H9 (cell line): ENCODE measurements around the gene MS4A10. TPM values are rescaled to one million over a fixed set of nuclear protein-coding genes. Genes with fewer than 3 reads are reported as not detected.
A peak's percentile ranks its signal among the peaks of the same experiment; 100 is the strongest.

Source experiments
- DNase-seq: peaks from one replicate; pipeline ENCODE4 v3.0.0-alpha.2; 2017
- H2AFZ ChIP-seq: one replicate; pipeline ENCODE4 v1.6.1; 2013; ENCODE audit warnings: mild to moderate bottlenecking, low read length, control low read depth, moderate library complexity
- H2AK5ac ChIP-seq: 2 replicates; pipeline ENCODE4 v1.6.1; 2013; ENCODE audit warnings: low read length, control low read depth, mixed read lengths; ENCODE audit not compliant: insufficient read length
- H2BK120ac ChIP-seq: one replicate; pipeline ENCODE4 v1.6.1; 2013; ENCODE audit warnings: low read depth, mild to moderate bottlenecking, low read length, control low read depth, inconsistent platforms; ENCODE audit not compliant: poor library complexity, severe bottlenecking
- H2BK12ac ChIP-seq: 2 replicates; pipeline ENCODE4 v1.6.1; 2013; ENCODE audit warnings: low read length, control low read depth, mixed read lengths, low read depth; ENCODE audit not compliant: insufficient read length
- H2BK15ac ChIP-seq: 2 replicates; pipeline ENCODE4 v1.6.1; 2013; ENCODE audit warnings: low read depth, low read length, control low read depth
- H2BK20ac ChIP-seq: one replicate; pipeline ENCODE4 v1.6.1; 2013; ENCODE audit warnings: low read depth, mild to moderate bottlenecking, low read length, control low read depth, inconsistent platforms; ENCODE audit not compliant: poor library complexity, severe bottlenecking
- H2BK5ac ChIP-seq: 2 replicates; pipeline ENCODE4 v1.6.1; 2013; ENCODE audit warnings: low read length, control low read depth, mixed read lengths; ENCODE audit not compliant: insufficient read length
- H3K14ac ChIP-seq: 2 replicates; pipeline ENCODE4 v1.6.1; 2013; ENCODE audit warnings: low read length, control low read depth; ENCODE audit not compliant: insufficient read depth
- H3K18ac ChIP-seq: 2 replicates; pipeline ENCODE4 v1.6.1; 2013; ENCODE audit warnings: low read depth, mild to moderate bottlenecking, mixed read lengths, low read length, control low read depth; ENCODE audit not compliant: insufficient read length
- H3K23ac ChIP-seq: 2 replicates; pipeline ENCODE4 v1.6.1; 2013; ENCODE audit warnings: low read length, control low read depth, mixed read lengths, low read depth; ENCODE audit not compliant: insufficient read length
- H3K23me2 ChIP-seq: 2 replicates; pipeline ENCODE4 v1.6.1; 2013; ENCODE audit warnings: low read depth, mild to moderate bottlenecking, mixed read lengths, low read length, control low read depth; ENCODE audit not compliant: insufficient read length, poor library complexity, severe bottlenecking
- H3K27ac ChIP-seq: 2 replicates; pipeline ENCODE4 v1.5.1; 2013; ENCODE audit warnings: low read length, control low read depth, mixed read lengths, low read depth; ENCODE audit not compliant: insufficient read length
- H3K27me3 ChIP-seq: 2 replicates; pipeline ENCODE4 v1.6.1; 2013; ENCODE audit warnings: low read length, control low read depth, inconsistent platforms; ENCODE audit not compliant: insufficient read depth
- H3K4ac ChIP-seq: 2 replicates; pipeline ENCODE4 v1.6.1; 2013; ENCODE audit warnings: low read depth, mild to moderate bottlenecking, control low read depth, inconsistent platforms, low read length, moderate library complexity
- H3K4me1 ChIP-seq: 2 replicates; pipeline ENCODE4 v1.6.1; 2013; ENCODE audit warnings: low read length, control low read depth, inconsistent platforms; ENCODE audit not compliant: insufficient read depth
- H3K4me2 ChIP-seq: 2 replicates; pipeline ENCODE4 v1.6.1; 2013; ENCODE audit warnings: low read length, control low read depth, mixed read lengths; ENCODE audit not compliant: insufficient read length, insufficient read depth
- H3K56ac ChIP-seq: 2 replicates; pipeline ENCODE4 v1.6.1; 2013; ENCODE audit warnings: low read depth, mild to moderate bottlenecking, mixed read lengths, low read length, control low read depth; ENCODE audit not compliant: insufficient read length
- H3K79me1 ChIP-seq: 2 replicates; pipeline ENCODE4 v1.6.1; 2013; ENCODE audit warnings: low read depth, mild to moderate bottlenecking, moderate library complexity, low read length, control low read depth, inconsistent platforms; ENCODE audit not compliant: insufficient read depth, poor library complexity, severe bottlenecking
- H3K79me2 ChIP-seq: 2 replicates; pipeline ENCODE4 v1.6.1; 2013; ENCODE audit warnings: low read length, control low read depth, inconsistent platforms; ENCODE audit not compliant: insufficient read depth
- H3K9ac ChIP-seq: 2 replicates; pipeline ENCODE4 v1.6.1; 2013; ENCODE audit warnings: low read length, control low read depth, mixed read lengths; ENCODE audit not compliant: insufficient read length; ENCODE audit errors: extremely low read depth
- H3K9me3 ChIP-seq: one replicate; pipeline ENCODE4 v1.6.1; 2013; ENCODE audit warnings: low read depth, low read length, inconsistent platforms; ENCODE audit not compliant: control insufficient read depth
- H3T11ph ChIP-seq: one replicate; pipeline ENCODE4 v1.6.1; 2013; ENCODE audit warnings: mild to moderate bottlenecking, low read length, control low read depth, inconsistent platforms
- H4K20me1 ChIP-seq: one replicate; pipeline ENCODE4 v1.6.1; 2013; ENCODE audit not compliant: control insufficient read depth, insufficient read length, insufficient read depth
- H4K5ac ChIP-seq: 2 replicates; pipeline ENCODE4 v1.6.1; 2013; ENCODE audit warnings: low read depth, mild to moderate bottlenecking, mixed read lengths, low read length, control low read depth; ENCODE audit not compliant: insufficient read length
- H4K8ac ChIP-seq: replicated peaks from 2 replicates; pipeline ENCODE4 v1.6.1; 2013; ENCODE audit warnings: low read length, control low read depth, mixed read lengths, low read depth; ENCODE audit not compliant: insufficient read length
- H4K91ac ChIP-seq: 2 replicates; pipeline ENCODE4 v1.6.1; 2013; ENCODE audit warnings: low read depth, mild to moderate bottlenecking, moderate library complexity, mixed read lengths, low read length, control low read depth; ENCODE audit not compliant: insufficient read length
- H3K27ac Mint-ChIP-seq, 3 experiments: 2 replicates in 2 of 3; 3 replicates in 1 of 3; pipeline ENCODE4 v1.8.0; 2020 to 2021; ENCODE audit warnings: mixed read lengths in 3 of 3, mild to moderate bottlenecking in 1 of 3, moderate library complexity in 1 of 3
- H3K27me3 Mint-ChIP-seq: 2 replicates; pipeline ENCODE4 v1.8.0; 2021; ENCODE audit warnings: low read depth, mild to moderate bottlenecking, moderate library complexity, mixed read lengths
- H3K36me3 Mint-ChIP-seq, 3 experiments: 2 replicates in 2 of 3; 3 replicates in 1 of 3; pipeline ENCODE4 v1.8.0; 2020 to 2021; ENCODE audit warnings: low read depth in 3 of 3, mixed read lengths in 3 of 3; ENCODE audit not compliant: insufficient read depth in 1 of 3
- H3K4me1 Mint-ChIP-seq, 2 experiments: 2 replicates each; pipeline ENCODE4 v1.8.0; 2020; ENCODE audit warnings: mixed read lengths in 2 of 2
- H3K4me3 Mint-ChIP-seq, 2 experiments: 2 replicates in 1 of 2; 3 replicates in 1 of 2; pipeline ENCODE4 v1.8.0; 2020 to 2021; ENCODE audit warnings: mild to moderate bottlenecking in 2 of 2, mixed read lengths in 2 of 2, moderate library complexity in 1 of 2
- H3K9me3 Mint-ChIP-seq, 2 experiments: 2 replicates in 1 of 2; 3 replicates in 1 of 2; pipeline ENCODE4 v1.8.0; 2020; ENCODE audit warnings: mild to moderate bottlenecking in 2 of 2, mixed read lengths in 2 of 2, moderate library complexity in 1 of 2
- WGBS: extraction: QIAGEN DNeasy Blood & Tissue Kit; methylation state at CpG from one replicate; pipeline ENCODE4 v1.1.7; 2013; ENCODE audit warnings: missing lambda C conversion rate, low lambda C conversion rate, mixed read lengths; ENCODE audit not compliant: insufficient read length; ENCODE audit errors: extremely low coverage; 5-methylcytosine and 5-hydroxymethylcytosine counted together
- total RNA-seq: library from RNA; stranded (reverse); gene quantifications from 2 replicates; pipeline ENCODE4 v1.2.1, GENCODE V29; 2021
- TF ChIP-seq, protein P1 (sequence below): fragments of 200-600 bp; sonication (generic); conservative IDR thresholded peaks from 3 replicates; pipeline ENCODE4 v1.8.0; 2021; ENCODE audit warnings: antibody characterized with exemption, mild to moderate bottlenecking

Gene MS4A10
- total RNA-seq, 1 experiment from 2014 or later: not detected

DNA sequence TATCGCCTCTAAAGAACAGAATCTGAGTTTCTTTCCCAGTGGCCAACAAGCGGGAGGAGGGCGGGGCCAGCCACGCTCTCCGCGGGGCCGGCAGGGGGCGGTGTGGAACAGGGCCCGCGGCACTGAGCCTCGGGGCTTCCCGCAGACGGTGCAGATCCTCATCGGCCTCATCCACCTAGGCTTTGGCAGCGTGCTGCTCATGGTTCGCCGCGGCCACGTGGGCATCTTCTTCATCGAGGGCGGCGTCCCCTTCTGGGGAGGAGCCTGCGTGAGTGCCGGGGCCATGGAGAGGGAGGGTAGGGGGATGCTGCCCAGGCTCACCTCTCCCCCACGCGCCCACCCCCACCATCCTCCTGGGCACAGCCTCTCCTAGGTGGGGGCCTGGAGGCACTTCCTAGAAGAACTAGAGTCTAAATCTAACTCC is 17.7 kb upstream of the MS4A10 start:
- Histone ChIP-seq H2BK12ac (no peak overlapping the region), H3K4me1 (no peaks in the 10 kb centered on the region), H3K79me1 (no peaks in the 10 kb centered on the region), H4K20me1 (no peaks in the 10 kb centered on the region), H3K9ac (no peak overlapping the region), H3K79me2 (no peaks in the 10 kb centered on the region), H3K4me2 (no peak overlapping the region), H2BK5ac (no peak overlapping the region), H4K91ac (no peak overlapping the region), H3K14ac (no peak overlapping the region), H3K27me3 (no peaks in the 10 kb centered on the region), H3K23ac (no peak overlapping the region), H4K8ac (no peak overlapping the region), H3K4ac (no peak overlapping the region), H4K5ac (no peak overlapping the region), H3K9me3 (no peaks in the 10 kb centered on the region), H3K23me2 (no peaks in the 10 kb centered on the region), H3T11ph (no peak overlapping the region), H2AFZ (no peak overlapping the region), H2AK5ac (no peak overlapping the region), H3K18ac (no peak overlapping the region), H3K56ac (no peak overlapping the region), H2BK120ac (no peak overlapping the region), H2BK20ac (no peak overlapping the region), H3K27ac (no peak overlapping the region), H2BK15ac (no peak overlapping the region)
- peaks cover 22% of the 10 kb centered on the region for H3K27me3 Mint-ChIP-seq
- peaks cover 3% of the 10 kb centered on the region in 2 experiments; a peak in 3 of 5 replicates for H3K9me3 Mint-ChIP-seq
- DNase-seq: peak; percentile 80
- peaks cover 10 to 19% of the 10 kb centered on the region in 2 experiments for H3K4me1 Mint-ChIP-seq
- peaks cover 0 to 5% (median 0%) of the 10 kb centered on the region in 3 experiments; a peak in 1 of 7 replicates for H3K36me3 Mint-ChIP-seq
- no peak overlapping the region for H3K4me3 Mint-ChIP-seq
- no peak overlapping the region for H3K27ac Mint-ChIP-seq
- TF ChIP-seq, protein P1, sequence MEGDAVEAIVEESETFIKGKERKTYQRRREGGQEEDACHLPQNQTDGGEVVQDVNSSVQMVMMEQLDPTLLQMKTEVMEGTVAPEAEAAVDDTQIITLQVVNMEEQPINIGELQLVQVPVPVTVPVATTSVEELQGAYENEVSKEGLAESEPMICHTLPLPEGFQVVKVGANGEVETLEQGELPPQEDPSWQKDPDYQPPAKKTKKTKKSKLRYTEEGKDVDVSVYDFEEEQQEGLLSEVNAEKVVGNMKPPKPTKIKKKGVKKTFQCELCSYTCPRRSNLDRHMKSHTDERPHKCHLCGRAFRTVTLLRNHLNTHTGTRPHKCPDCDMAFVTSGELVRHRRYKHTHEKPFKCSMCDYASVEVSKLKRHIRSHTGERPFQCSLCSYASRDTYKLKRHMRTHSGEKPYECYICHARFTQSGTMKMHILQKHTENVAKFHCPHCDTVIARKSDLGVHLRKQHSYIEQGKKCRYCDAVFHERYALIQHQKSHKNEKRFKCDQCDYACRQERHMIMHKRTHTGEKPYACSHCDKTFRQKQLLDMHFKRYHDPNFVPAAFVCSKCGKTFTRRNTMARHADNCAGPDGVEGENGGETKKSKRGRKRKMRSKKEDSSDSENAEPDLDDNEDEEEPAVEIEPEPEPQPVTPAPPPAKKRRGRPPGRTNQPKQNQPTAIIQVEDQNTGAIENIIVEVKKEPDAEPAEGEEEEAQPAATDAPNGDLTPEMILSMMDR: peak; percentile 93
- no CpG with 5 or more reads among the region's 26 CpGs for WGBS
